ENCODE data around the gene PTPN4.
A peak's percentile ranks its signal among the peaks of the same experiment; 100 is the strongest.

PTPN4 gene

GRCh38 chr2:119856469-119856901 lies 96.8 kb downstream of the PTPN4 start:
- DNase-seq (ENCODE audit: low read depth in 3 of 3), result no peak

- DNase-seq (ENCODE audit: low read depth in 3 of 3), result no peak
These were observed 98.0 kb downstream of the PTPN4 start for GRCh38 chr2:119857742-119858141.

DNA sequence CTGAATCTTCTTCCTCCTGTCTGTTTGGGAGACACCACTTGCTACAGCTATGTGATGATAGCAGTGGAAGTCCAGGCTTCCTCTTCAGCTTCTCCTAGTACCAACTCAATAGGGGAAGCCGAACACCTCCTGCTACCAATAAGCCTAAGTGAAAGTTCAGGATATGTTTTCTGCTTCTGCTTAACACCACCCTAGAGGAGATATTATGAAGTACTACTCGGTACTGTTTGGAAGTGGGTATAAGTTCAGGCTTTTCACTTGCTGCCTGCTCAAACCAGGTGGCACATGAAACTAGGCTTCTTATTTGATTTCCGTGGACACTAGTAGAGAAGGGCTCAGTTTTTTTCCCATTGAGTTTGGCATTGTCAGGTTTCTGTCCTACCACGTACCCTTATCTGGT lies 99.8 kb downstream of the PTPN4 start:
- no peak for DNase-seq (ENCODE audit: low read depth in 3 of 3)

GRCh38 chr2:119860924-119861323 lies 101.2 kb downstream of the PTPN4 start:
- no peak for DNase-seq (ENCODE audit: low read depth in 3 of 3)

DNA sequence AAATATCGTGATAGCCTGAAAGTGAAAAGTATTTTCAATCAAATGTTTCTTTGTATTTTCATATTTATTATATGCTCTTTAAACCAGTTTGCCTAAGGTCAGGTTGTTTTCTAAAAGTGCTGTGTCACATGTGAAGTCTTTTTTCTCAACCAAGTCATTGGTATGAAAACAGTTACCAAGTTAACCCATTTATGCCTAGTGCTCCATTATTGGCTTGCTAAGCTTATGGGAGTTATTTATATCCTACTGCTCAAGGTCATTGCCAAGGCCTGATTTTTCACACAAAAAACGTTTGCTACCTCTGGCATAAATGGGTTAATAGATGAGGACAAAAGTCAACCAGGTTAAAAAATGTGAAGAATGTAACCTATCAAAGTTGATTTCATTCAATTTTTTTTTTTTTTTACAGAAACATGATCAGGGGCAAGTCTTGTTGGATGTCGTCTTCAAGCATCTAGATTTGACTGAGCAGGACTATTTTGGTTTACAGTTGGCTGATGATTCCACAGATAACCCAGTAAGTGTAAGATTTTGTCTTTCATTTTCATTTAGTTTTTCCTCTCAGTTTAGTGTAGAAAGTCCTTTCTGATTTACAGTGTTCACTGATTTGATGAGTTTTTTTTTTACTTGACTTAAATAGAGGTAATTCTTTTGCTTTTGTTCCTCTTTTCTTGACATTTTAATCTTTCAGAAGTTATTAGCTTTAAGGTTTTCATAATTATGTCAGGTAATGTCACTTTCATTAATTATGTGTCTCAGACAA lies 102.6 kb downstream of the PTPN4 start:
- no peak for DNase-seq (ENCODE audit: low read depth in 3 of 3)

GRCh38 chr2:119864318-119864717 lies 104.6 kb downstream of the PTPN4 start:
- no peak for DNase-seq (ENCODE audit: low read depth in 3 of 3)

GRCh38 chr2:119871725-119872124 lies 112.0 kb downstream of the PTPN4 start:
- DNase-seq (ENCODE audit: low read depth in 3 of 3), result no peak

GRCh38 chr2:119873350-119874315 lies 113.9 kb downstream of the PTPN4 start:
- DNase-seq (ENCODE audit: low read depth in 3 of 3), result no peak

- no peak for DNase-seq (ENCODE audit: low read depth in 3 of 3)
These were observed 119.8 kb downstream of the PTPN4 start for GRCh38 chr2:119879502-119879901.

DNA sequence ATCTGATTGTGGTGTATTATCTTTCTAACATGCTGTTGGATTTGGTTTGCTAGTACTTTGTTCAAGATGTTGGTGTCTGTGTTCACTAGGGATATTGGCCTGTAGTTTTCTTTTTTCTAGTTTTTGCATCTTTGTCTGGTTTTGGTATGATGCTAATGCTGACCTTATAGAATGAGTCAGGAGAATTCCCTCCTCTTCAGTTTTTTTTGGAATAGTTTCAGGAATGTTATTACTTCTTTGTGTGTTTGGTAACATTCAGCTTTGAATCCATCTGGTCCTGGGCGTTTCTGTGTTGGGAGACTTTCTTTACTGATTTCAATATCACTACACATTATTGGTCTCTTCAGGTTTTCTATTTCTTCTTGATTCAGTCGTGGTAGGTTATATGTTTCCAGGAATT lies 129.0 kb downstream of the PTPN4 start:
- DNase-seq (ENCODE audit: low read depth in 3 of 3), result no peak

- DNase-seq (ENCODE audit: low read depth in 3 of 3), result no peak
These were observed 138.1 kb downstream of the PTPN4 start for GRCh38 chr2:119897736-119898395.

- DNase-seq (ENCODE audit: low read depth in 3 of 3), result no peak
These were observed 141.3 kb downstream of the PTPN4 start for GRCh38 chr2:119901013-119901412.

- no peak for DNase-seq (ENCODE audit: low read depth in 3 of 3)
These were observed 150.8 kb downstream of the PTPN4 start for GRCh38 chr2:119910566-119910965.

GRCh38 chr2:119914266-119914665 lies 154.5 kb downstream of the PTPN4 start:
- no peak for DNase-seq (ENCODE audit: low read depth in 3 of 3)

GRCh38 chr2:119921825-119922224 lies 162.1 kb downstream of the PTPN4 start:
- no peak for DNase-seq (ENCODE audit: low read depth in 3 of 3)

DNA sequence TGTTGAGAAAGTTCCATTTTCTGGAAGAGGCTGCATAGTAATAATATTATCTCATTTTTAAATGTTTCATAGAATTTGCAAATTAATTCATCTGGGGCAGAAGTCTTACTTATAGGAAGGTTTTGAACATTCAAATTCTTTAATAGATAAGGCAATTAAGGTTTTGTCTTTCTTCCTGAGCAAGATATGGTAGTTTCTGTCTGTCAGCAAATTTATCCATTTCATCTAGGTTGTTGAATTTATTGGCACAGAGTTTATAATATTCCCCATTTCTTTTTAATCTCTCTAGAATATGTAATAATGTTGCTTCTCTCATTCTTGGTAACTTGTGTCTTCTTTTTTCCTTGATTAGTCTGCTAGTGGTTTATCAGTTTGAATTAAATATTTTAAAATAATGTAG lies 163.0 kb downstream of the PTPN4 start:
- DNase-seq (ENCODE audit: low read depth in 3 of 3), result no peak

DNA sequence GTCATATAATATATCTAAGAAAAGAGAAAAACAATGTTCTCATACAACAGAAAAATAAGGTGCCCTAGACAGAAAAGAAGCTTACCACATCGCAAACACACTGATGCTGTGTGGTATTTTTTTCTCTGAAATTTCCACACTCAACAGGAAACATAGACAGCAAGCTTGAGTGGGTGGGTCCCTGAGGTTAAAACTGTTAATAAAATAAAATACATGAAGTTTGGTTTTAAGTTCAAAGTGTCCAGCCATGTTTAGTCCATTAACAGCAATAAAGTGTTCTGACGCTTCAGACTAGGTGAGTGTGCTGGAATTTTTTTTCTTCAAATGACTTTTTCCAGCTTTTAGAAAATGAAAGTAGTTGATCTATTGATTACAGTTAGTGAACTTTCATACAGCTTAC lies 169.8 kb downstream of the PTPN4 start:
- peak in 1 of 3 experiments; percentile 1 for DNase-seq (ENCODE audit: low read depth in 3 of 3)

GRCh38 chr2:119932809-119933208 lies 173.1 kb downstream of the PTPN4 start:
- no peak for DNase-seq (ENCODE audit: low read depth in 3 of 3)

- no peak for DNase-seq (ENCODE audit: low read depth in 3 of 3)
These were observed 174.6 kb downstream of the PTPN4 start for GRCh38 chr2:119934319-119934718.

GRCh38 chr2:119937680-119938079 lies 178.0 kb downstream of the PTPN4 start:
- no peak for DNase-seq (ENCODE audit: low read depth in 3 of 3)

- DNase-seq (ENCODE audit: low read depth in 3 of 3), result no peak
These were observed 180.2 kb downstream of the PTPN4 start for GRCh38 chr2:119939915-119940314.

DNA sequence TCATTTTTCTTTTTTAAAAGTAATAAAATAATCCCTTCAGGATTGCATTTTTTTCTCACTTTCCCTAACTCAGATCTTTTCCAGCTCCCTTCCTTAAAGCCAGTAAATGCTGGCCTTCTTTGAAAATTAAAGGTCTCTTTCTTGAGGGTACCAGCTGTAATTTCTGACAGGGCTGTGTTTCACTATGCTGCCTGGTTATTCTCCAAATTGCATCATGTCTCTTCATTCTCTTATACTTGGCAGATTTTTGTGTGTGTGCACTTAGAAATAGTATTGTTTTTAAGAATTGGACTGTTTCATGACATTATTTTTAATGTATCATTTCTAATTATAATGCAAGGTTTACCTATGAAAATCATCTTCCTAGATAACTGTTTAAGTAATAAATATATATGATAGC lies 181.1 kb downstream of the PTPN4 start:
- DNase-seq (ENCODE audit: low read depth in 3 of 3), result no peak

Data from stimulated activated CD4-positive, alpha-beta T cell treated with anti-CD3 and anti-CD28 coated beads, TNF-alpha, amount 100 ng/mL, for 24 hours (primary cell).